AG10803 (cell line): ENCODE data around the gene SAMD10.
A peak's percentile ranks its signal among the peaks of the same experiment; 100 is the strongest.

Experiments used
- DNase-seq: peaks from one replicate; pipeline ENCODE4 v3.0.0; 2010; ENCODE audit warnings: low read depth
- H3K4me3 ChIP-seq: 2 replicates; pipeline ENCODE4 v1.5.1; 2011; ENCODE audit warnings: mild to moderate bottlenecking, low read length, control low read depth
- CTCF ChIP-seq: conservative IDR thresholded peaks from 2 replicates; pipeline ENCODE4 v1.5.1; 2011; ENCODE audit warnings: mild to moderate bottlenecking, low read length, control low read depth, inconsistent platforms

Gene SAMD10

GRCh38 chr20:63979557-63980316 lies at the start of gene SAMD10:
Gene SAMD10, minus strand, starts transcription at chr20:63979642. Its CDS starts 175 bp downstream, at chr20:63979467.
- TF ChIP-seq CTCF: no peak

GRCh38 chr20:64027981-64028685 lies 48.7 kb upstream of the SAMD10 start:
- DNase-seq: no peak
- no peak for TF ChIP-seq CTCF
- no peak overlapping the region for H3K4me3 ChIP-seq

More at GRCh38 chr20:63979557-63980316, at the start of gene SAMD10:
- H3K4me3 ChIP-seq: peak within 1 kb of the TSS; percentile 81
- DNase-seq: no peak

- no peak for TF ChIP-seq CTCF
Measured at GRCh38 chr20:64025826-64026412, 46.5 kb upstream of the SAMD10 start.

GRCh38 chr20:64025101-64025825 lies 45.8 kb upstream of the SAMD10 start:
- no peak overlapping the region for H3K4me3 ChIP-seq
- DNase-seq: no peak
- TF ChIP-seq CTCF: no peak

More at GRCh38 chr20:64025826-64026412, 46.5 kb upstream of the SAMD10 start:
- no peak overlapping the region for H3K4me3 ChIP-seq
- DNase-seq: no peak

GRCh38 chr20:64024141-64024990 lies 44.9 kb upstream of the SAMD10 start:
- no peak for DNase-seq
- no peak for TF ChIP-seq CTCF
- no peak overlapping the region for H3K4me3 ChIP-seq
